Ramos (cell line): ENCODE results near the gene HTR1B.

Experiments used
- in situ Hi-C: fragments of 300-500 bp; cut with MboI; formaldehyde crosslinking; loops from one replicate; pipeline ENCODE4 v1.14.3; 2022; ENCODE audit warnings: low sequenced_read_pairs; ENCODE audit not compliant: unreplicated experiment

Gene HTR1B

DNA sequence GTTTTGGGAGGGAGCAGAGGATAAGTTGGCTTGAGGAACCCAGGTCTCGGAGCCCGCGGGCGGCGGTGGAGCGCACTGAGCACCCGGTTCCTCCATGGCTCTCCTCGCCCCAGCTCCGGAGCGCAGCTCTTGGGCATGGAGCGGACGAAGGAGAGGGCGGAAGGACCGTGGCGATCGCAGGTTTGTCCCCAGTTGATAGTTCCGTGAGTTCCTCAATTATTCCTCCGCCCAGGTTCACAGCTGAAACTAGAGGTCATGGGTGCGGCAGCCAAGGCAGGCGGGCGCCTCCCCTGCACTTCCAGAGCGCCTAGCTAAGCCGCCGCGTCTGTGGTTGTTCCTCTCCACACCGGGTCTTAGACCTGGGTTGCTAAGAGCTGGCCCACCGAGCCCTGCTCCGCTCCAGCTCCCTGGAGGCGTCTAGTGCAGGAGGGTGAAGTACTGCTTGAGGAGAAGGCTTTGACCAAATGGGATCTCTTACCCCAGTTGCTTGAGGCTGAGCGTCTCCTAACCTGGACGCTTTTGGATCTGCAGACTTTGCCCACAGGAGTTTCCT, at the start of gene HTR1B:
Gene HTR1B, minus strand, starts transcription at position 184 of the 553 bp plus-strand sequence. Its CDS starts 88 bp downstream, at position 96.
- in situ Hi-C loops: loop anchor here (25.0 kb wide), 1 partner anchor 1526 kb away; no protein-coding TSS in a partner anchor

GRCh38 chr6:77512554-77512953, 49.3 kb upstream of the HTR1B start:
- in situ Hi-C loops: no loop called here

- in situ Hi-C loops: no loop called here
Measured at GRCh38 chr6:77511860-77512259, 48.6 kb upstream of the HTR1B start.

DNA sequence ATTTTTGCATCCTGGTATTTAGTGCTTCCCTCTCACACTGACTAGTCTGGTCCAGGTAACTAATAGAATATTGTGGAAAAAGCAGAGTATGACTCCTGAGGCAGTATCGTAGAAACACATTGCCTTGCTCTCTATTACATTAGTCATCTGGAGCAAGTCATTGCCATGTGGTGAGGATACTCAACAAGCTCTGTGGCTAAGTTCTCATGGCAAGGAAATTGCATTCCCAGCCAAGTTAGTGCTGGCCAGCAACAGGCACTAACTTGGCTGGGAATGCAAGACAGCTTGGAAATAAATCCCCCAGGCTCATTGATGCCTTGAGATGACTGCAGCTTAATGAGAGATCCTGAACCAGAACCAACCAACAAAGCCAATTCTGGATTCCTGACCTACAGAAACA, 39.7 kb upstream of the HTR1B start:
- in situ Hi-C loops: no loop called here

- in situ Hi-C loops: no loop called here
Measured at GRCh38 chr6:77492530-77492929, 29.2 kb upstream of the HTR1B start.

DNA sequence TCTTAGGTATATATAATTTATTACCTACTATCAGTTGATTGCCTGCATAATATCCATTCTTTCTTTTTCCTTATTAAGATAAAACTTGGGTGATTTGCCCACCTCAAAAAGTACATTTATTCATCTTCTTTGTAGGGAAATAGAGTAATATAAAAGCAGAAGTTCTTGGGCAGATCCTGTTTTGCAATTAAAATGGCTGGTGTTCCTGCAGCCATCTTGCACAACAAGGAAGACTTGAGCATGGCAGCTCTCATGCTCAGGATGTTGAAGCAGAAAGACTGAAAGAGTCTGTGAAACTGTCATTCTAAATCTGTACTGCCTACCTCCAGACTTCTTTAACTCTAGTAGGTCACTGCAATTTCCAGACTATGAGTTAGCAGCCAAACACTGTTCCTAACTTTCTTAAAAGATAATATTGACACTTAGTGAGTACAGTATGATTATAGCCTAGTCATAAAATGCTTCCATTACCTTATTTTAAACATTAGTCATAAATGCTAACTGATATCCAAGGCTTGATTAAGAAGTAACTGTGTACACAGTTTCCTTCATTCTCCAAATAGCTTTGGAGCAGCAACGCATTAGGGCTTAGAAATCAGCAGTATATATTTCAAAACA, 24.6 kb upstream of the HTR1B start:
- in situ Hi-C loops: no loop called here

DNA sequence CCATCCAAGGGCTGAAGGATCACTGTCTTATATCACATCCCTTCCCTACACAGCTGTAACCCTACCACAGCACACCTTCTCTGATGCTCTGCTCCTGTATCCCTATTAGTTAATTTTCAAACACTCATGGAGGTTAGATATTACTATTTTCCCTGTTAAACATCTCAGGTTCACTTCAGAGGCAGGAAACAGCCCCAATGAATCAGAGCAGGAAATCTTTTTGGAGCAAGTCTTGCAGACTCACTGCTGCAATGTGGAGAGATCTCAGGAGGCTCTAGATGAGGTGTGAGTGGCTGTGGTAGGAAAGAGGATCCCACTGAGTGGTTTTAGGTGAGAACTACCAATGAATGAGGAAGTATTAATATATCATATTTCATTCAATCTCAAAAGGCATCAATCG, 19.7 kb upstream of the HTR1B start:
- in situ Hi-C loops: no loop called here

DNA sequence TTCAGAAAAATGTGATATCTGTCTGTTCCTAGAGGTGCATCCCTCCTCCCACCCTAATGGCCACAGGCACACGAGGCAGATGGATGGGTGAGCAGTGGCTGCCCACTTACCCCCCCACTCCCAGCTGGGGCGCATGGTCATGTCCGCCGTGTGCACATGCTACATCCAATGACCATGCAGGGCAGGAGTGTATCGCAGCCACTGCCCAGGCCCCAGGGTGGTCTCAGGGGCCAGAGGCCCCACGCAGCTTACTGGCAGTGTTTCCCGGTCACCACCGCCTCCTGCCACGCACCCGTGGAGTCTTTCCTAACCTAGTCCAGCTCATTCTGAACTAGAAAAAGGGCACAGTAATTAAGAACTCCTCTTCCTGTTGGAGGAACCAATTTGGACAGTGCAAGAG, 11.7 kb upstream of the HTR1B start:
- in situ Hi-C loops: loop anchor here (25.0 kb wide), 1 partner anchor 1538 kb away; no protein-coding TSS in a partner anchor

- in situ Hi-C loops: loop anchor here (25.0 kb wide), 1 partner anchor 1537 kb away; no protein-coding TSS in a partner anchor
Measured at GRCh38 chr6:77474286-77474956, 11.1 kb upstream of the HTR1B start.

DNA sequence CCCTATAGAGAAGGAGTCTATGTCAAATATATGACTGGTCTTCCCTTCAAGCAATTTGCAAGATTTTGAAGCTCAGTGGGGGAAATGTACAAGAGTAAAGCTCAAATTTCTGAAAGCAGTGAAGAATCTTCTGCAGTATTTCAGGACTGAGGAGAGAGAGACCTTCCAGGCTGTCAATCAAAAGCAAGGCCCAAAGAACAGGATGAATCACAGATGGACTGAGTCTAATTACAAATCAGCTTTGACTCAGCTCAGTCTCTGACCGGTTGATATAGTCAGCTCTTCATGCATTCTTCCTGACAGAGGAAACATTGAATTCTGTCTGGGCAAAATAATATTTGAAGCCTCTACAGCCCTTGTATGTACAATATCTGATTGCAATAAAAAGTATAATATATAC, 7.7 kb upstream of the HTR1B start:
- in situ Hi-C loops: loop anchor here (25.0 kb wide), 1 partner anchor 1534 kb away; no protein-coding TSS in a partner anchor

- in situ Hi-C loops: loop anchor here (25.0 kb wide), 1 partner anchor 1532 kb away; no protein-coding TSS in a partner anchor
Measured at GRCh38 chr6:77468939-77469338, 5.6 kb upstream of the HTR1B start.

DNA sequence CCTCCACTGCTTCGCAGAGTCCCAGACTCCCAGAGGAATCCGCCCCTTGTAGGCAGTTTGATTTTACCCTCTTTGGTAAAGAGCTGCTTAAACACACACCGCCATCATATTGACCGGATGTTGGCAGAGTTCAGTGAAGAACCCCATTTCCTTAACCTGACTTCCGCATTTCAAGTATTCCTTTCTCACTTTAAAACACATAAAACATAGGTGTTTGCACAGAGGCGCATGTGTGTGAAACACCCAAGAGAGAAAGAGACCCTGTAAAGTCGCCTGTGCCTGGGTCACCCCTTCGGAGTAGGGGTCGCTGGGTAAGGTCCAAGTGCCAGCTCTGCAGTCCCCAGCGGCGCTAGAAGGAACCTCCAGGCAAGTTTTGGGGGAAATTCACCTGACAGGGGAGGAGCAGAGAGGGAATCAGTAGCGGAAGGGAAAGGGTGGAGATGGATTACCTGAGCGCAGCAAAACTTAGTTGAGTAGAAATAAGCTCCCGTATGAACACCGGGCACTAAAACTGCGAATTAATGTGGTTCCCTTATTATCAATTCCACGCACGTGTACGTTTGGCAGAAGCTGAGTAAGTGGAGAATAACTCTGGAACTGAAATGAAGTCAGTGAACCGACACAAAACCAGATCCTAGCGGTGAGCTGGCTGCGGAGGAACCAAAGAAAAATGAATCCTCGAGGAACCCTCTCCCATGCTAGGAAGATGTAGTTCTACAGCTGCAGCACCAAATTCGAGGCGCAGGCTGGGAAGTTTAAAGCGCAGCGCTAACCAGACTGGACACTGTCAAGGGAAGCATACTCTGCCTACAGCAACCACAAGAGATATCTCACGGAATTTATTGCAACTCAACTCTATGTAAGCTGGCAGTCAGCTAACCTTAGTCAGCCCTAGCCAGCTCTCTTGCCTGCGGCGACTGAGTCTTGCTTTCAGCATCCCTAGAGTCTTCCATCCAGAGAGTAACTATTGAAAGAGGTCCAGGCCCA, 3.5 kb upstream of the HTR1B start:
- in situ Hi-C loops: loop anchor here (25.0 kb wide), 1 partner anchor 1529 kb away; no protein-coding TSS in a partner anchor

- in situ Hi-C loops: loop anchor here (25.0 kb wide), 1 partner anchor 1529 kb away; no protein-coding TSS in a partner anchor
Measured at GRCh38 chr6:77466055-77466450, 2.8 kb upstream of the HTR1B start.

GRCh38 chr6:77464495-77464867, 1.2 kb upstream of the HTR1B start:
- in situ Hi-C loops: loop anchor here (25.0 kb wide), 1 partner anchor 1527 kb away; no protein-coding TSS in a partner anchor

DNA sequence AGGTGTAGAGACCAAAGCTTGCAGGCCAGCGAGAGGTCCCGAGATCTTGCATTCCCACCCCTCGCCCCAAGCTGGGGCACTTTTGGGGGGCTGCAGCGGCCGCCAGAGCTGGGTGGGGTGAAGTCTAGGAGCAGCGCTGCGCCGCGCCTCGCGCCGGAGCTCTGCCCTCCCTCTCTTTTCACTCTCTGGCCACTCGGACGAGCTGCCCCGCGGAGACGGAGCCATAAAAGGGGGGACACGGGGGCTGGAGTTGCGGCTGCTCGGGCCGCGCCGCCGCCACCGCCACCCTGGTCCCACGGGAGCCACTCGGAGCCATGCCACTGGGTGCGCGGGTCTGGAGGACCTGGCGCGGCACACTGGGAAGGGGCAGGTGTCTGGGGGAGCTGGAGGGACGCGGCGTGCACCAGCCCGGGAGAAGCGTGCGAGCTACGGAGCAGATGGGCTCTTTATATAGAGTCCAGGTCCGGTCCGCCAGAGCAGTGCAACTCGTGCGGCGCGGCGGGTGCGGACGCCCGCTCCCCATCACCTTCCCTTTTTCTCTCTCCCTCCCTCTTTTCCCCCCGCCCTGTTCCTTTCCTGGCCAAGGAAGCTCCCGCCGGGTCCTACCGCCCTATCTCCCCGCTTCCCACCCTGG, 687 bp upstream of the HTR1B start:
- in situ Hi-C loops: loop anchor here (25.0 kb wide), 1 partner anchor 1527 kb away; no protein-coding TSS in a partner anchor

DNA sequence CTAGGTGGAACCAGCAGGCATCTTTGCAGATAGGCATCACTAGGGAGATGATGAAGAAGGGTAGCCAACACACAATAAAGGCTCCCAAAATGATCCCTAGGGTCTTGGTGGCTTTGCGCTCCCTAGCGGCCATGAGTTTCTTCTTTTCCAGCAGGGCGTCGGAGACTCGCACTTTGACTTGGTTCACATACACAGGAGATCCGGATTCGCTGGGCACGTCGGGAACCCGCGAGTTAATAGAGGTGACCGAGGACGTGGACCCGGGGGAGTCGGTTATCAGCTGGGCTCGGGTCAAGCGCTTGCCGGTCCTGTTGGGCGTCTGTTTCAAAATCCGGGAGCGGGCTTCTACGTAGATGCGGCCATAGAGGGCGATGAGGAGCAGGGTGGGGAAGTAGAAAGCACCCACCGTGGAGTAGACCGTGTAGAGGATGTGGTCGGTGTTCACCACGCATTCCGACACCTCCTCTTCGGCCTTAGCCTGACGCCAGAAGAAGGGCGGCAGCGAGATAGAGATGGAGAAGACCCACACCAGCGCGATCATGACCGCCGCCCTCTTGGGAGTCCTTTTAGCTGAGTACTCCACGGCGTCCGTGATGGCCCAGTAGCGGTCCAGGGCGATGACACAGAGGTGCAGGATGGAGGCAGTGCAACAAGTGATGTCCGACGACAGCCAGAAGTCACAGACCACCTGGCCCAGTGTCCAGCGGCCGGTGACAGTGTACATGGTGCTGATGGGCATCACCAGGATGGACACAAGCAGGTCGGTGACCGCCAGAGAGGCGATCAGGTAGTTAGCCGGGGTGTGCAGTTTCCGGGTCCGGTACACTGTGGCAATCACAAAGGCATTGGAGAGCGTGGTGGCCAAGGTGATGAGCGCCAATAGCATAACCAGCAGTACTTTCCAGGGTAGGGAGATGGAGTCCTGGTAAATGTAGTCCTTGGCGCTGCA, 658 bp downstream of the HTR1B start:
- in situ Hi-C loops: loop anchor here (25.0 kb wide), 1 partner anchor 1525 kb away; no protein-coding TSS in a partner anchor

- in situ Hi-C loops: loop anchor here (25.0 kb wide), 1 partner anchor 1524 kb away; no protein-coding TSS in a partner anchor
Measured at GRCh38 chr6:77461796-77462195, 1.5 kb downstream of the HTR1B start.

DNA sequence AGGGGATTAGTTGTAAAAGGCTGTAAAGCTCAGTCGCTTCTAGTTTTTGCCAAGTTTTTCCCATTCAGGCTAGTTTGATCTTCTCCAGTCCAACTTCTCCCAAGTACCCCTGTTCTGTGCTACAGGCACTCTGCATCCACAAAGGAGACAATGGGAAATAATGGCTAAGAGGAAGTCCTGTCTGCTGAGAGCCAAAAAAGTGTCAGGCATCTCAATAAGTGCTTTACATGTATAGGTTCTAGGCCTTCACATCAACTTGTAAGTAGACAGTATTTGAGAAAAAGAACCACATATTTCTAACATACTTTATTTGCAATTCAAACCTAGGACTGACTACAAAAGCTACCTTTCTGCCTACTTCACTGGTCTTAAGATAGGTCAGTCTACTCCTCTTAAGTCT, 4.9 kb downstream of the HTR1B start:
- in situ Hi-C loops: loop anchor here (25.0 kb wide), 1 partner anchor 1521 kb away; no protein-coding TSS in a partner anchor
